Adrenal gland (tissue), 12 donors: ENCODE data around the gene ITGA2B. TPM values are rescaled to one million over a fixed set of nuclear protein-coding genes. Genes with fewer than 3 reads are reported as not detected.

ENCODE experiments used
- DNase-seq, 7 donors: peaks; one replicate each; pipeline ENCODE4 v3.0.0-alpha.2; 2019 to 2020
- H3K27ac ChIP-seq, 5 donors: fragments of 200-600 bp; sonication (generic) in 4 of 5; 1 replicate in 3 of 5; 2 replicates in 2 of 5; pipeline versions ENCODE4 v1.5.1 to v1.8.0; 2016 to 2020; ENCODE audit warnings: mild to moderate bottlenecking in 1 of 5
- H3K27me3 ChIP-seq: fragments of 200-600 bp; 2 replicates; pipeline ENCODE4 v1.8.0; 2021
- H3K36me3 ChIP-seq, 2 donors: fragments of 200-600 bp; replicated peaks in 1 of 2; 1 replicate in 1 of 2; 2 replicates in 1 of 2; pipeline versions ENCODE4 v1.5.1 to v1.8.0; 2018 to 2022
- H3K4me1 ChIP-seq, 2 donors: fragments of 200-600 bp; replicated peaks in 1 of 2; 1 replicate in 1 of 2; 2 replicates in 1 of 2; pipeline versions ENCODE4 v1.5.1 to v1.8.0; 2018 to 2021
- H3K4me3 ChIP-seq, 4 donors: fragments of 200-600 bp; sonication (generic) in 3 of 4; one replicate each; pipeline ENCODE4 v1.5.1; 2016 to 2018
- H3K9me3 ChIP-seq, 3 donors: fragments of 200-600 bp; sonication (generic) in 1 of 3; replicated peaks in 1 of 3; 1 replicate in 2 of 3; 2 replicates in 1 of 3; pipeline versions ENCODE4 v1.5.1 to v1.8.0; 2016 to 2021
- POLR2A ChIP-seq, 2 donors: fragments of 450-650 bp; IDR thresholded peaks; one replicate each; pipeline ENCODE4 v1.6.1; 2017; ENCODE audit warnings: antibody characterized with exemption in 2 of 2, mild to moderate bottlenecking in 2 of 2, moderate library complexity in 1 of 2
- WGBS, 4 donors: extraction: QIAGEN DNeasy Blood & Tissue Kit in 2 of 4; methylation state at CpG; one replicate each; pipeline versions ENCODE4 v1.1.5 to v1.1.7; 2013 to 2017; 5-methylcytosine and 5-hydroxymethylcytosine counted together
- intact Hi-C, 2 donors: fragments of 100-400 bp; cut with DNase I; formaldehyde crosslinking; loops; one replicate each; pipeline versions ENCODE4 v1.14.1 to v1.15.0; 2022 to 2023
- polyA plus RNA-seq, 3 donors: library from polyadenylated mRNA; stranded (reverse); fragments of 200-250 nt in 2 of 3; fragments of 350-450 nt in 1 of 3; fragmentation: Illumina TruSeq in 1 of 3; extraction: RNeasy Lipid Tissue Mini Kit (QIAGEN cat#74804) in 1 of 3; gene quantifications; one replicate each; pipeline ENCODE4 v1.2.3, GENCODE V29; 2013 to 2014
- total RNA-seq, 9 donors: library from RNA; depleted of rRNA in 4 of 9; stranded (reverse); fragments of >200 nt in 4 of 9; fragments of 120-200 nt in 1 of 9; fragmentation: NEBNext Ultra II Directional in 1 of 9; extraction: Animal tissue kit (Norgen Biotek cat#: 25700) in 1 of 9; gene quantifications; one replicate each; pipeline versions ENCODE4 v1.1.0 to v1.2.4, GENCODE V29; 2013 to 2023
- TF ChIP-seq, protein P1 (sequence below), 6 experiments: fragments of 450-650 bp in 4 of 6; fragments of 200-600 bp in 2 of 6; sonication (generic) in 1 of 6; IDR thresholded peaks; 1 replicate in 5 of 6; 2 replicates in 1 of 6; pipeline versions ENCODE4 v1.5.1 to v1.8.0; 2016 to 2021; ENCODE audit warnings: antibody characterized with exemption in 6 of 6, mild to moderate bottlenecking in 2 of 6, moderate library complexity in 1 of 6
- donor health status: healthy with polysubstance abuse.
- donor health status: Bipolar disorder and iron deficiency.
- donor health status: DM: yes; HTN: yes; CAD: no.
- donor health status: DM: no; HTN: no; CAD: no.
- donor health status: DM: no; HTN: no; CAD: no.
- donor health status: DM: yes; HTN: yes; CAD: no.

ITGA2B gene
- total and polyA plus RNA-seq, 12 donors, result 0.06 to 3.2 (median 0.74) TPM; not detected in 1

- no peak for TF ChIP-seq POLR2A (IDR thresholded peaks at IDR 0.05)
- TF ChIP-seq, protein P1, sequence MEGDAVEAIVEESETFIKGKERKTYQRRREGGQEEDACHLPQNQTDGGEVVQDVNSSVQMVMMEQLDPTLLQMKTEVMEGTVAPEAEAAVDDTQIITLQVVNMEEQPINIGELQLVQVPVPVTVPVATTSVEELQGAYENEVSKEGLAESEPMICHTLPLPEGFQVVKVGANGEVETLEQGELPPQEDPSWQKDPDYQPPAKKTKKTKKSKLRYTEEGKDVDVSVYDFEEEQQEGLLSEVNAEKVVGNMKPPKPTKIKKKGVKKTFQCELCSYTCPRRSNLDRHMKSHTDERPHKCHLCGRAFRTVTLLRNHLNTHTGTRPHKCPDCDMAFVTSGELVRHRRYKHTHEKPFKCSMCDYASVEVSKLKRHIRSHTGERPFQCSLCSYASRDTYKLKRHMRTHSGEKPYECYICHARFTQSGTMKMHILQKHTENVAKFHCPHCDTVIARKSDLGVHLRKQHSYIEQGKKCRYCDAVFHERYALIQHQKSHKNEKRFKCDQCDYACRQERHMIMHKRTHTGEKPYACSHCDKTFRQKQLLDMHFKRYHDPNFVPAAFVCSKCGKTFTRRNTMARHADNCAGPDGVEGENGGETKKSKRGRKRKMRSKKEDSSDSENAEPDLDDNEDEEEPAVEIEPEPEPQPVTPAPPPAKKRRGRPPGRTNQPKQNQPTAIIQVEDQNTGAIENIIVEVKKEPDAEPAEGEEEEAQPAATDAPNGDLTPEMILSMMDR (IDR thresholded peaks at IDR 0.05), result no peak
- no peak overlapping the region for H3K27ac ChIP-seq
- no peaks in the 10 kb centered on the region for H3K9me3 ChIP-seq
- DNase-seq, result peak in 1 of 7 donors; percentile 10
- intact Hi-C loops, result loop anchor here in 1 of 2 donors (10.0 kb wide), 1 partner anchor 115 kb away; the partner anchor contains the start of gene GPATCH8
- no peaks in the 10 kb centered on the region for H3K36me3 ChIP-seq
- peaks cover 0 to 11% of the 10 kb centered on the region in 2 donors for H3K4me1 ChIP-seq
- H3K4me3 ChIP-seq, result no peak overlapping the region
- WGBS, 4 donors, result 69 to 88% (median 78%) methylated on average over 6 of the region's 6 CpGs
- peaks cover 4% of the 10 kb centered on the region for H3K27me3 ChIP-seq
Observed at GRCh38 chr17:44389723-44390202, 314 bp upstream of the ITGA2B start.

GRCh38 chr17:44387804-44388203, 1.6 kb downstream of the ITGA2B start:
- intact Hi-C loops, result no loop called here
- WGBS, 4 donors, result 77 to 90% (median 85%) methylated on average over 2 of the region's 2 CpGs

DNA sequence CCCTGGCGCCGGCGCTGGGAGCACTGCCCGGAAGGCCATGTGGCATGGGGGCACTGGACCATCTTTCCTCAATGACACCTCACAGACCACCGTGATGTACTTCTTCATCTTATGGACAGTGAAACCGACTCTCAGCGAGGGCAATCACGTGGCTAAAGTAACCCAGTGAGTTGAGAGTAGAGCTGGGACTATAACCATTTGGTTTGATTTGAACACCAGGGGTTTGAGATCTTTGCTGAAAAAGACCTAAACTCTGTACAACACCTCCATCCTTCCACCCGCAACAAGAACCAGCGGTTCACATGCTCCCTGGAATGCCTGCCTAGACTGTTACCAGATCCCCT, 3.3 kb downstream of the ITGA2B start:
- intact Hi-C loops, result no loop called here
- no peak overlapping the region for H3K27ac ChIP-seq
- H3K27me3 ChIP-seq, result peaks cover 4% of the 10 kb centered on the region
- no peaks in the 10 kb centered on the region for H3K9me3 ChIP-seq
- no peaks in the 10 kb centered on the region for H3K36me3 ChIP-seq
- peak in 1 of 7 donors; percentile 4 for DNase-seq
- 37 to 48% (median 42%) methylated on average over 4 to 10 of the region's 10 CpGs for WGBS, 4 donors
- peak overlapping the region in 1 of 4 donors; percentile 59 for H3K4me3 ChIP-seq
- TF ChIP-seq POLR2A (IDR thresholded peaks at IDR 0.05), result no peak
- TF ChIP-seq, protein P1 (IDR thresholded peaks at IDR 0.05), result no peak
- H3K4me1 ChIP-seq, result peaks cover 0 to 11% of the 10 kb centered on the region in 2 donors

More at GRCh38 chr17:44387804-44388203, 1.6 kb downstream of the ITGA2B start:
- no peak overlapping the region for H3K27ac ChIP-seq
- no peak for TF ChIP-seq POLR2A (IDR thresholded peaks at IDR 0.05)
- TF ChIP-seq, protein P1 (IDR thresholded peaks at IDR 0.05), result no peak
- peaks cover 4% of the 10 kb centered on the region for H3K27me3 ChIP-seq
- H3K4me1 ChIP-seq, result peaks cover 0 to 11% of the 10 kb centered on the region in 2 donors
- H3K36me3 ChIP-seq, result no peaks in the 10 kb centered on the region
- DNase-seq, result no peak
- no peak overlapping the region for H3K4me3 ChIP-seq
- no peaks in the 10 kb centered on the region for H3K9me3 ChIP-seq

DNA sequence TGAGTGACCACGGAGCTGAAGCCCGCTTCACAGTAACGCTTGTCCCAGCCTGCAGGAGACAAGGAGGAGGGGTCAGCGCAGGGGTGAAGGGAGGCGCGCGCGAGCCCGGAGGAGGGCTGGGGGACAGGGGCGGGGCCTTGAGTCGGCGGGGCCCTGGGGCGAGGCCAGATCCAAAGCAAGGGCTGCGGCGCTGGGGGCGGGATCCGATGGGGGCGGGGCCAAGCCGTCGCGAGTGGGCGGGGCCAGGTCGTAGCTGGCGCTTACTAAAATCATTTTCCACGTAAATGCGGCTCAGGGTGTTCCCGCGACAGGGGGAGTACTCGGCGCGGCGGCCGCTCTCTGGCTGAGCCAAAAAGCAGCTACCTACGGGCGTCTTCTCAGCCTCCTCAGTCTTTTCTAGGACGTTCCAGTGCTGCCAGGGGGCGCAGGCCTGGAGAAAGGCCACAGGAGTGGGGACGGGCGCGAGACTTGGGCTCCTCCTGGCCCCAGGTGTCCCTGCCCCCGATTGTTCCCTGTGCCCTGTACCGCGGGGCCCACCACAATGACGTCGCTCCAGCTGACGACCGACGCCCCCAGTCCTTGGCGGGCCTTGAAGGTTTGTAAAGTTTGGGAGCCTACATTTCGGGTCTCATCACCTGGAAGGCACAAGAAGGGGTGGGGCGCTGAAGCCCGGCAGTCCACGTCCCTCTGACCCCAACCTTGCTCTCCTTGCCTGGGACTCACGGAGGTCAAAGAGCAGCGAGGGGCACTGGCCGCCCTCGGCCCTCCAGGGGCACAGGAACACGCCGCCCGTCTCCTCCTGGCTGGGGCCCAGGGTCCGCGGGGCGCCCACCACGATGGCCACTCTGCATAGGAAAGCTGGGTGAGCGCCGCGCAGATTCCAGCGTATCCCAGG, 3.9 kb downstream of the ITGA2B start:
- Histone ChIP-seq H3K27ac (no peak overlapping the region), H3K36me3 (no peaks in the 10 kb centered on the region), H3K9me3 (no peaks in the 10 kb centered on the region), H3K4me1 (peaks cover 0 to 11% of the 10 kb centered on the region in 2 donors), H3K4me3 (peak overlapping the region in 2 of 4 donors; percentile 7 to 59), H3K27me3 (peaks cover 4% of the 10 kb centered on the region)
- intact Hi-C loops, result no loop called here
- 0 to 5% (median 3%) methylated on average over 11 to 68 of the region's 68 CpGs for WGBS, 4 donors
- DNase-seq, result peak; percentile 68 to 88 (median 83)
- TF ChIP-seq, protein P1 (IDR thresholded peaks at IDR 0.05), result no peak
- TF ChIP-seq POLR2A (IDR thresholded peaks at IDR 0.05), result peak in 1 of 2 donors; percentile 35
